Ishikawa (cell line): Measurements from ENCODE around the gene ARHGAP29.

Source experiments
- CEBPB ChIP-seq: IDR thresholded peaks from 2 replicates; pipeline ENCODE4 v1.6.1; 2012
- CREB1 ChIP-seq: IDR thresholded peaks from 2 replicates; pipeline ENCODE4 v1.6.1; 2012; ENCODE audit warnings: low read depth
- EGR1 ChIP-seq: IDR thresholded peaks from 2 replicates; pipeline ENCODE4 v1.6.1; 2012
- EP300 ChIP-seq: IDR thresholded peaks from 2 replicates; pipeline ENCODE4 v1.6.1; 2012; ENCODE audit warnings: borderline replicate concordance
- FOXM1 ChIP-seq: IDR thresholded peaks from 2 replicates; pipeline ENCODE4 v1.6.1; 2012; ENCODE audit warnings: low read depth, borderline replicate concordance
- NFIC ChIP-seq: IDR thresholded peaks from 2 replicates; pipeline ENCODE4 v1.6.1; 2012
- RAD21 ChIP-seq: IDR thresholded peaks from 2 replicates; pipeline ENCODE4 v1.6.1; 2012; ENCODE audit warnings: low read depth
- REST ChIP-seq: IDR thresholded peaks from 2 replicates; pipeline ENCODE4 v1.6.1; 2012; ENCODE audit warnings: low read depth, mild to moderate bottlenecking
- TCF12 ChIP-seq: IDR thresholded peaks from 2 replicates; pipeline ENCODE4 v1.6.1; 2012; ENCODE audit warnings: low read depth
- USF1 ChIP-seq: IDR thresholded peaks from 2 replicates; pipeline ENCODE4 v1.6.1; 2012
- YY1 ChIP-seq: IDR thresholded peaks from 2 replicates; pipeline ENCODE4 v1.6.1; 2012; ENCODE audit warnings: low read depth
- ZBTB7A ChIP-seq: IDR thresholded peaks from 2 replicates; pipeline ENCODE4 v1.6.1; 2012; ENCODE audit warnings: low read depth

- TF ChIP-seq YY1 (no peak), REST (no peak), USF1 (no peak), EP300 (no peak), CREB1 (no peak), TCF12 (no peak), CEBPB (no peak), RAD21 (no peak), FOXM1 (no peak), EGR1 (no peak), NFIC (no peak), ZBTB7A (no peak)
Observed at GRCh38 chr1:94245747-94246438, 8.5 kb upstream of the ARHGAP29 start.
